OCI-LY3 (cell line): Measurements from ENCODE around the gene NOS2.
"Not testable (repeated sequence)": the region's sequence is repeated elsewhere in the genome, so short reads cannot be mapped to it uniquely, and the experiment has no call there.

Experiments
- H2AFZ ChIP-seq: fragments of 200-600, 300-600 bp; shearing (Covaris generic); 2 replicates; pipeline ENCODE4 v1.6.0; 2014; ENCODE audit warnings: antibody characterized with exemption, low read depth, low read length
- H3K27ac ChIP-seq: fragments of 200-600, 300-600 bp; sonication (generic); 2 replicates; pipeline ENCODE4 v1.5.1; 2014; ENCODE audit warnings: mild to moderate bottlenecking, low read length, moderate library complexity, mixed read lengths
- H3K27me3 ChIP-seq: fragments of 200-600, 300-600 bp; sonication (generic); 2 replicates; pipeline ENCODE4 v1.6.1; 2014; ENCODE audit warnings: low read depth, low read length, mixed read lengths
- H3K36me3 ChIP-seq: fragments of 200-600, 300-600 bp; sonication (generic); replicated peaks from 2 replicates; pipeline ENCODE3; 2014; ENCODE audit warnings: low read depth, low read length, mixed read lengths
- H3K4me1 ChIP-seq: fragments of 300-600, 200-600 bp; sonication (generic); 2 replicates; pipeline ENCODE4 v1.6.1; 2014; ENCODE audit warnings: low read length, mixed read lengths
- H3K4me2 ChIP-seq: fragments of 200-600, 300-600 bp; sonication (generic); 2 replicates; pipeline ENCODE4 v1.6.1; 2014; ENCODE audit warnings: low read length, mixed read lengths
- H3K4me3 ChIP-seq: fragments of 300-600, 200-600 bp; sonication (generic); 2 replicates; pipeline ENCODE4 v1.5.1; 2014; ENCODE audit warnings: antibody characterized with exemption, mild to moderate bottlenecking, low read length, moderate library complexity
- H3K79me2 ChIP-seq: fragments of 300-600, 200-600 bp; shearing (Covaris generic); 2 replicates; pipeline ENCODE4 v1.6.1; 2014; ENCODE audit warnings: mild to moderate bottlenecking, low read length, mixed read lengths
- H3K9ac ChIP-seq: fragments of 300-600, 200-600 bp; shearing (Covaris generic); 2 replicates; pipeline ENCODE4 v1.6.0; 2014; ENCODE audit warnings: mild to moderate bottlenecking, low read length, moderate library complexity
- H3K9me3 ChIP-seq: fragments of 200-600, 300-600 bp; shearing (Covaris generic); 2 replicates; pipeline ENCODE4 v1.6.1; 2014; ENCODE audit warnings: low read length, mixed read lengths; ENCODE audit not compliant: insufficient read depth
- H4K20me1 ChIP-seq: fragments of 200-600, 300-600 bp; sonication (generic); 2 replicates; pipeline ENCODE4 v1.6.1; 2016; ENCODE audit warnings: low read length, mixed read lengths; ENCODE audit not compliant: insufficient read depth
- EZH2phosphoT487 ChIP-seq: fragments of 200-600 bp; shearing (Covaris generic); IDR thresholded peaks from 2 replicates; pipeline ENCODE4 v1.6.1; 2018; ENCODE audit warnings: antibody characterized with exemption, mixed run types, low read depth
- TF ChIP-seq, protein P1 (sequence below): fragments of 200-600, 300-600 bp; sonication (generic); IDR thresholded peaks from 2 replicates; pipeline ENCODE4 v1.5.1; 2014; ENCODE audit warnings: antibody characterized with exemption, low read length, low read depth

Gene NOS2

DNA sequence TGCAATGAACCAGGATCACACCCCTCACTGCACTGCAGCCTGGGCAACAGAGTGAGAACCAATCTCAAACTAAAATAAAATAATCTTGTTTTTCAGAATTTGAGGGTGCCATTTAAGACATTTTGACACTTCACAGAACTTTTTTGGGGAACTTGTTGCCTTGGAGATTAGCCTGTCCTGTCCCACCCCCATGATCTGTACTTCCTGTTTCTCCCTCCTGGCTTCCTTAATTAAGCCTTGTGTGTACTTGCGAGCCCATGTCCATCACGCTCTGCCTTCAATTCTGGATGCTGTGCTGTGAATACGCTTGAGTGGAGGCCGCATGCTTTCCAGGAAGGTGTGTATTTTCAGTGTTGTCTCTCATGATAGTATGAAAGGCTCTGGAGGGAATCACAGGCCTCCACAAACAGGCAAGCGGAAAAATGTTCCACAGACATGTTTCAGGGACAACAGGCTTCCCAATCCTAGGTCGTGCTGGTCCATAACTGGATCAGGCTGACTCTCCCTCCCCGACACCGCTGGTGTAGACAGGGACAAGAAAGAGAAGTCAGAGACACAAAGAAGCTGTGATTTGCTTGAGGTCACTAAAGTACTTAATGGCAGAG, 56.9 kb downstream of the NOS2 start:
- Histone ChIP-seq H3K4me1 (peaks cover 10% of the 10 kb centered on the region), H3K27me3 (no peaks in the 10 kb centered on the region), H3K79me2 (no peaks in the 10 kb centered on the region), H3K27ac (no peak overlapping the region), H4K20me1 (no peaks in the 10 kb centered on the region), H3K9ac (no peak overlapping the region), H3K4me2 (no peak overlapping the region), H3K4me3 (no peak overlapping the region), H3K36me3 (no peaks in the 10 kb centered on the region), H2AFZ (peak overlapping the region; percentile 30; the same call in 1 of the 2 replicates), H3K9me3 (no peaks in the 10 kb centered on the region)
- TF ChIP-seq, protein P1, sequence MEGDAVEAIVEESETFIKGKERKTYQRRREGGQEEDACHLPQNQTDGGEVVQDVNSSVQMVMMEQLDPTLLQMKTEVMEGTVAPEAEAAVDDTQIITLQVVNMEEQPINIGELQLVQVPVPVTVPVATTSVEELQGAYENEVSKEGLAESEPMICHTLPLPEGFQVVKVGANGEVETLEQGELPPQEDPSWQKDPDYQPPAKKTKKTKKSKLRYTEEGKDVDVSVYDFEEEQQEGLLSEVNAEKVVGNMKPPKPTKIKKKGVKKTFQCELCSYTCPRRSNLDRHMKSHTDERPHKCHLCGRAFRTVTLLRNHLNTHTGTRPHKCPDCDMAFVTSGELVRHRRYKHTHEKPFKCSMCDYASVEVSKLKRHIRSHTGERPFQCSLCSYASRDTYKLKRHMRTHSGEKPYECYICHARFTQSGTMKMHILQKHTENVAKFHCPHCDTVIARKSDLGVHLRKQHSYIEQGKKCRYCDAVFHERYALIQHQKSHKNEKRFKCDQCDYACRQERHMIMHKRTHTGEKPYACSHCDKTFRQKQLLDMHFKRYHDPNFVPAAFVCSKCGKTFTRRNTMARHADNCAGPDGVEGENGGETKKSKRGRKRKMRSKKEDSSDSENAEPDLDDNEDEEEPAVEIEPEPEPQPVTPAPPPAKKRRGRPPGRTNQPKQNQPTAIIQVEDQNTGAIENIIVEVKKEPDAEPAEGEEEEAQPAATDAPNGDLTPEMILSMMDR = no peak
- no peak for TF ChIP-seq EZH2phosphoT487

DNA sequence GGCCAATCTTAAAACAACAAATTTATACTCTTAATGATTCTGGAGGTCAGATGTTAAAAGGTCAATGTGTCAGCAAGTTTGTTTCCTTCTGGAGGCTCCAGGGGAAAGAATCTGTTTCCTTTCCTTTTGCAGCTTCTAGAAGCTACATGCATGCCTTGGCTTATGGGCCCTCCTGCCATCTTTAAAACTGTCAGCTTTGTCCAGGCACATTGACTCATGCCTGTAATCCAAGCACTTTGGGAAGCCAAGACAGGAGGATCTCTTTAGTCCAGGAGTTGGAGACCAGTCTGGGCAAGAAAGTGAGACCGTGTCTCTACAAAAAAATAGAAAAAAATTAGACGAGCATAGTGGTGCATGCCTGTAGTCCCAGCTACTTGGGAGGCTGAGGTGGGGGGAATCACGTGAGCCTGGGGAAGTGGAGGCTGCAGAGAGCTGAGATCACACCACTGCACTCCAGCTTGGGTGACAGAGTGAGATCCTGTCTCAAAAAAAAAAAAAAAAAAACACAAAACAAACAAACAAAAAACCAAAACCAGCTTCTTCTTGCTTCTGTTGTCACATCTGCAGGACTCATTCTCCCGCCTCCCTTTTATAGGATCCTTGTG, 58.3 kb downstream of the NOS2 start:
- H3K36me3 ChIP-seq = no peaks in the 10 kb centered on the region
- no peak overlapping the region for H3K4me3 ChIP-seq
- TF ChIP-seq, protein P1 = no peak
- TF ChIP-seq EZH2phosphoT487 = no peak
- H3K9me3 ChIP-seq = no peaks in the 10 kb centered on the region
- H3K4me2 ChIP-seq = no peak overlapping the region
- H3K27ac ChIP-seq = no peak overlapping the region
- peaks cover 9% of the 10 kb centered on the region for H3K4me1 ChIP-seq
- H3K79me2 ChIP-seq = no peaks in the 10 kb centered on the region
- no peaks in the 10 kb centered on the region for H4K20me1 ChIP-seq
- 0 out of 2 replicates have a peak, but pooled peaks cover 2% of the 10 kb centered on the region for H3K27me3 ChIP-seq
- no peak overlapping the region for H2AFZ ChIP-seq
- H3K9ac ChIP-seq = no peak overlapping the region

DNA sequence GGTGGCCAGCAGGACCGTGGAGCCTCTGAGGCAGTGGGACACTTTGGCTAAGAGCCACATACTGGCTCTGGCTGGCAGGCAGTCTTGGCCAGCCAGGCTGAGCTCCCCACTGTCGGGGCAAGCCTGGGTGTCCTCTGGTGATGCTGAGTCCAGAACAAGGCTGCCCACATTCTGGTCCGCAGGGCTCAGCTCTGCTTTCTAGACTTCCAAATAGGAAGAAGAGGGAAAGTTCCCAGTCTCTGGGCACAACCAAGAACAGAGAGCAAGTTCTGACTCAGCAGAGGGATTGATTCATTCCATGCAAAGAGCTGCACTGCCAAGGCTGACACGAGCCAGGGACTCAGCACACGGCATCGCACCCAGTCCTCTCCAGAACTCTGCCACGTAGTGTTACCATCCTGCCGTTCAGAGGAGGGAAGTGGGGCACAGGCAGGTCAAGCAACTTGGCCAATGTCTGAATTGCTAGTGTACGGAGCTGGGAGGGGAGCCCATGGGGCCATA, 58.9 kb downstream of the NOS2 start:
- H3K9ac ChIP-seq = no peak overlapping the region
- H3K27me3 ChIP-seq = 0 out of 2 replicates have a peak, but pooled peaks cover 2% of the 10 kb centered on the region
- H4K20me1 ChIP-seq = no peaks in the 10 kb centered on the region
- TF ChIP-seq, protein P1 = no peak
- no peak for TF ChIP-seq EZH2phosphoT487
- H3K79me2 ChIP-seq = no peaks in the 10 kb centered on the region
- no peak overlapping the region for H3K27ac ChIP-seq
- H2AFZ ChIP-seq = no peak overlapping the region
- 0 out of 2 replicates have a peak, but pooled peaks cover 3% of the 10 kb centered on the region for H3K4me1 ChIP-seq
- H3K9me3 ChIP-seq = no peaks in the 10 kb centered on the region
- no peaks in the 10 kb centered on the region for H3K36me3 ChIP-seq
- no peak overlapping the region for H3K4me3 ChIP-seq
- H3K4me2 ChIP-seq = no peak overlapping the region

DNA sequence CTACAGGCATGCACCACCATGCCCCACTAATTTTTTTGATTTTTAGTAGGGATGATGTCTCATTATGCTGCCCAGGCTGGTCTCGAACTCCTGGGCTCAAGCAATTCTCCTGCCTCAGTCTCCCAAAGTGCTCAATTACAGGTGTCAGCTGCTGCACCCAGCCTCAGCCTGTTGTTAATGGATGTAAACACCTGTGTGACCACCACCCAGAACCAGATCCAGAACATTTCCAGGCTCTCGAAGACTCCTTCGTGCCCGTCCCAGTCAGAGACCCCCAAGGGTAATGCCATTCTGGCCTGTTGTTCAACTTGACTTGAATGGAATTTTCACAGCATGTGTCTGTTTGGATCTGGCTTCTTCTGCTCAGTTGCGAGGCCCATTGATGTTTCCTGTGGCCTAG, 59.8 kb downstream of the NOS2 start:
- H3K9ac ChIP-seq, H3K4me3 ChIP-seq, H3K27me3 ChIP-seq, H3K4me1 ChIP-seq, H2AFZ ChIP-seq, H3K9me3 ChIP-seq, H3K27ac ChIP-seq, H3K36me3 ChIP-seq, H3K4me2 ChIP-seq, H4K20me1 ChIP-seq, H3K79me2 ChIP-seq: not testable (repeated sequence)
